CD4-positive, alpha-beta T cell treated with Interleukin-21 for 1 hour (primary cell): ENCODE results near the gene MEIS3.

Source experiments
- DNase-seq: peaks from one replicate; pipeline ENCODE4 v3.0.0-alpha.2; 2020

MEIS3 gene

GRCh38 chr19:47356900-47357299 is 62.4 kb downstream of the MEIS3 start:
- no peak for DNase-seq

- no peak for DNase-seq
Measured at GRCh38 chr19:47353307-47353712, 66.0 kb downstream of the MEIS3 start.
